Activated naive CD8-positive, alpha-beta T cell treated with anti-CD3 and anti-CD28 coated beads for 36 hours (primary cell): ENCODE data around the gene THRAP3. TPM values are rescaled to one million over a fixed set of nuclear protein-coding genes. Genes with fewer than 3 reads are reported as not detected.
"Not testable (repeated sequence)": the region's sequence is repeated elsewhere in the genome, so short reads cannot be mapped to it uniquely, and the experiment has no call there.

ENCODE experiments used
- DNase-seq: peaks from one replicate; pipeline ENCODE4 v3.0.0; 2021
- H3K27ac Mint-ChIP-seq: one replicate; pipeline ENCODE4 v1.8.0; 2022; ENCODE audit warnings: mild to moderate bottlenecking, moderate library complexity, mixed read lengths
- H3K27me3 Mint-ChIP-seq: one replicate; pipeline ENCODE4 v1.8.0; 2022; ENCODE audit warnings: mild to moderate bottlenecking, mixed read lengths
- H3K36me3 Mint-ChIP-seq: one replicate; pipeline ENCODE4 v1.8.0; 2021; ENCODE audit warnings: mild to moderate bottlenecking, mixed read lengths
- H3K4me1 Mint-ChIP-seq: one replicate; pipeline ENCODE4 v1.8.0; 2021; ENCODE audit warnings: mixed read lengths
- H3K4me3 Mint-ChIP-seq: one replicate; pipeline ENCODE4 v1.8.0; 2022; ENCODE audit warnings: mild to moderate bottlenecking, moderate library complexity, mixed read lengths
- H3K9me3 Mint-ChIP-seq: one replicate; pipeline ENCODE4 v1.8.0; 2022; ENCODE audit warnings: mixed read lengths
- total RNA-seq, 2 experiments: library from RNA; stranded (reverse); gene quantifications; one replicate each; pipeline ENCODE4 v1.2.3, GENCODE V29; 2021

THRAP3 gene
- total RNA-seq, 2 experiments from 2014 or later: 159 TPM

GRCh38 chr1:36252482-36252824 lies 28.2 kb downstream of the THRAP3 start:
- not testable (repeated sequence) for H3K9me3 Mint-ChIP-seq, DNase-seq
- peaks cover 25% of the 10 kb centered on the region for H3K36me3 Mint-ChIP-seq

GRCh38 chr1:36253161-36253862 lies 29.1 kb downstream of the THRAP3 start:
- H3K27me3 Mint-ChIP-seq: no peaks in the 10 kb centered on the region
- H3K4me3 Mint-ChIP-seq: no peak overlapping the region
- H3K4me1 Mint-ChIP-seq: peaks cover 61% of the 10 kb centered on the region
- no peak overlapping the region for H3K27ac Mint-ChIP-seq
- no peaks in the 10 kb centered on the region for H3K9me3 Mint-ChIP-seq
- no peak for DNase-seq
- peaks cover 20% of the 10 kb centered on the region for H3K36me3 Mint-ChIP-seq

More at GRCh38 chr1:36252482-36252824, 28.2 kb downstream of the THRAP3 start:
- not testable (repeated sequence) for H3K4me3 Mint-ChIP-seq, H3K27ac Mint-ChIP-seq, H3K27me3 Mint-ChIP-seq
- peaks cover 63% of the 10 kb centered on the region for H3K4me1 Mint-ChIP-seq

GRCh38 chr1:36256558-36257374 lies 32.5 kb downstream of the THRAP3 start:
- H3K4me3 Mint-ChIP-seq: no peak overlapping the region

GRCh38 chr1:36257375-36257767 lies 33.1 kb downstream of the THRAP3 start:
- peak; percentile 1 for DNase-seq
- Mint-ChIP-seq H3K4me1 (peaks cover 45% of the 10 kb centered on the region), H3K36me3 (peaks cover 21% of the 10 kb centered on the region), H3K4me3 (no peak overlapping the region), H3K27me3 (no peaks in the 10 kb centered on the region), H3K9me3 (no peaks in the 10 kb centered on the region), H3K27ac (peak overlapping the region; percentile 34)

More at GRCh38 chr1:36256558-36257374, 32.5 kb downstream of the THRAP3 start:
- peaks cover 19% of the 10 kb centered on the region for H3K36me3 Mint-ChIP-seq
- no peaks in the 10 kb centered on the region for H3K9me3 Mint-ChIP-seq
- H3K27ac Mint-ChIP-seq: no peak overlapping the region
- DNase-seq: no peak
- peaks cover 45% of the 10 kb centered on the region for H3K4me1 Mint-ChIP-seq
- H3K27me3 Mint-ChIP-seq: no peaks in the 10 kb centered on the region

GRCh38 chr1:36258960-36259344 lies 34.7 kb downstream of the THRAP3 start:
- Mint-ChIP-seq H3K4me1 (peaks cover 40% of the 10 kb centered on the region), H3K27ac (no peak overlapping the region), H3K36me3 (peaks cover 23% of the 10 kb centered on the region), H3K4me3 (no peak overlapping the region), H3K27me3 (no peaks in the 10 kb centered on the region), H3K9me3 (no peaks in the 10 kb centered on the region)
- DNase-seq: no peak

- H3K4me1 Mint-ChIP-seq: peaks cover 15% of the 10 kb centered on the region
- H3K4me3 Mint-ChIP-seq: no peak overlapping the region
- no peaks in the 10 kb centered on the region for H3K9me3 Mint-ChIP-seq
- H3K36me3 Mint-ChIP-seq: peaks cover 19% of the 10 kb centered on the region
- no peaks in the 10 kb centered on the region for H3K27me3 Mint-ChIP-seq
- no peak for DNase-seq
- no peak overlapping the region for H3K27ac Mint-ChIP-seq
Measured at GRCh38 chr1:36268981-36269380, 44.7 kb downstream of the THRAP3 start.

- Mint-ChIP-seq H3K27me3 (no peaks in the 10 kb centered on the region), H3K36me3 (peaks cover 19% of the 10 kb centered on the region), H3K27ac (no peak overlapping the region), H3K9me3 (no peaks in the 10 kb centered on the region), H3K4me3 (no peak overlapping the region), H3K4me1 (peaks cover 12% of the 10 kb centered on the region)
- DNase-seq: no peak
Measured at GRCh38 chr1:36269408-36269838, 45.2 kb downstream of the THRAP3 start.

GRCh38 chr1:36273024-36273423 lies 48.8 kb downstream of the THRAP3 start:
- H3K4me1 Mint-ChIP-seq: peaks cover 10% of the 10 kb centered on the region
- no peak overlapping the region for H3K4me3 Mint-ChIP-seq
- H3K27me3 Mint-ChIP-seq: no peaks in the 10 kb centered on the region
- peaks cover 19% of the 10 kb centered on the region for H3K36me3 Mint-ChIP-seq
- no peak for DNase-seq
- H3K27ac Mint-ChIP-seq: no peak overlapping the region
- no peaks in the 10 kb centered on the region for H3K9me3 Mint-ChIP-seq

- no peak overlapping the region for H3K4me3 Mint-ChIP-seq
- H3K9me3 Mint-ChIP-seq: no peaks in the 10 kb centered on the region
- peaks cover 19% of the 10 kb centered on the region for H3K36me3 Mint-ChIP-seq
- DNase-seq: no peak
- no peaks in the 10 kb centered on the region for H3K27me3 Mint-ChIP-seq
- peaks cover 14% of the 10 kb centered on the region for H3K4me1 Mint-ChIP-seq
- H3K27ac Mint-ChIP-seq: no peak overlapping the region
Measured at GRCh38 chr1:36274201-36274600, 50.0 kb downstream of the THRAP3 start.

- Mint-ChIP-seq H3K36me3 (peaks cover 16% of the 10 kb centered on the region), H3K4me1 (peaks cover 29% of the 10 kb centered on the region), H3K9me3 (no peaks in the 10 kb centered on the region), H3K27ac (no peak overlapping the region), H3K4me3 (no peak overlapping the region), H3K27me3 (no peaks in the 10 kb centered on the region)
- no peak for DNase-seq
Measured at GRCh38 chr1:36276688-36277087, 52.4 kb downstream of the THRAP3 start.

- Mint-ChIP-seq H3K4me3 (no peak overlapping the region), H3K27ac (peak overlapping the region; percentile 59), H3K4me1 (peaks cover 30% of the 10 kb centered on the region), H3K36me3 (peaks cover 15% of the 10 kb centered on the region), H3K27me3 (no peaks in the 10 kb centered on the region), H3K9me3 (no peaks in the 10 kb centered on the region)
- no peak for DNase-seq
Measured at GRCh38 chr1:36279110-36279788, 55.0 kb downstream of the THRAP3 start.

GRCh38 chr1:36279789-36280296 lies 55.6 kb downstream of the THRAP3 start:
- Mint-ChIP-seq H3K4me1 (peaks cover 31% of the 10 kb centered on the region), H3K9me3 (no peaks in the 10 kb centered on the region), H3K27ac (peak overlapping the region; percentile 90), H3K36me3 (peaks cover 18% of the 10 kb centered on the region), H3K27me3 (no peaks in the 10 kb centered on the region), H3K4me3 (no peak overlapping the region)
- DNase-seq: no peak

GRCh38 chr1:36284061-36284460 lies 59.8 kb downstream of the THRAP3 start:
- Mint-ChIP-seq H3K4me3 (no peak overlapping the region), H3K27me3 (no peaks in the 10 kb centered on the region), H3K4me1 (peaks cover 45% of the 10 kb centered on the region), H3K27ac (peak overlapping the region; percentile 19), H3K9me3 (no peaks in the 10 kb centered on the region), H3K36me3 (peaks cover 32% of the 10 kb centered on the region)
- DNase-seq: no peak

- Mint-ChIP-seq H3K27me3 (no peaks in the 10 kb centered on the region), H3K9me3 (no peaks in the 10 kb centered on the region), H3K4me3 (no peak overlapping the region), H3K4me1 (peaks cover 44% of the 10 kb centered on the region), H3K36me3 (peaks cover 36% of the 10 kb centered on the region), H3K27ac (peak overlapping the region; percentile 11)
- no peak for DNase-seq
Measured at GRCh38 chr1:36284517-36284916, 60.3 kb downstream of the THRAP3 start.
